Tibial nerve (tissue), 4 donors: ENCODE results near the gene HAUS7. TPM values are rescaled to one million over a fixed set of nuclear protein-coding genes. Genes with fewer than 3 reads are reported as not detected.

ENCODE experiments used
- DNase-seq, 2 donors: peaks; one replicate each; pipeline ENCODE4 v3.0.0-alpha.2; 2019; ENCODE audit warnings: low spot score in 2 of 2
- H3K27ac ChIP-seq, 4 donors: fragments of 200-600 bp; sonication (generic) in 3 of 4; one replicate each; pipeline ENCODE4 v1.5.1; 2017 to 2019; ENCODE audit warnings: mild to moderate bottlenecking in 1 of 4
- H3K27me3 ChIP-seq, 2 donors: fragments of 200-600 bp; sonication (generic) in 1 of 2; one replicate each; pipeline versions ENCODE4 v1.5.1 to v1.6.0; 2017 to 2019
- H3K36me3 ChIP-seq, 3 donors: fragments of 200-600 bp; sonication (generic); one replicate each; pipeline ENCODE4 v1.5.1; 2018 to 2019
- H3K4me1 ChIP-seq, 4 donors: fragments of 200-600 bp; sonication (generic) in 3 of 4; one replicate each; pipeline ENCODE4 v1.5.1; 2017 to 2019
- H3K4me3 ChIP-seq, 4 donors: fragments of 200-600 bp; sonication (generic) in 3 of 4; one replicate each; pipeline ENCODE4 v1.5.1; 2017 to 2019; ENCODE audit warnings: mild to moderate bottlenecking in 1 of 4, moderate library complexity in 1 of 4
- H3K9me3 ChIP-seq, 4 donors: fragments of 200-600 bp; sonication (generic) in 3 of 4; one replicate each; pipeline ENCODE4 v1.5.1; 2017 to 2019
- CTCF ChIP-seq, 5 experiments: fragments of 200-600 bp in 3 of 5; fragments of 450-650 bp in 2 of 5; sonication (generic) in 3 of 5; IDR thresholded peaks; one replicate each; pipeline ENCODE4 v1.5.1; 2016 to 2019; ENCODE audit warnings: antibody characterized with exemption in 5 of 5, mild to moderate bottlenecking in 3 of 5, moderate library complexity in 2 of 5
- EP300 ChIP-seq, 2 donors: sonication (generic); formaldehyde crosslinking; IDR thresholded peaks; one replicate each; pipeline ENCODE4 v1.6.1; 2017; ENCODE audit warnings: antibody characterized with exemption in 2 of 2, mild to moderate bottlenecking in 1 of 2
- POLR2A ChIP-seq, 2 donors: fragments of 450-650 bp; IDR thresholded peaks; one replicate each; pipeline ENCODE4 v1.6.1; 2017; ENCODE audit warnings: antibody characterized with exemption in 2 of 2, mild to moderate bottlenecking in 2 of 2, moderate library complexity in 2 of 2
- WGBS, 2 donors: methylation state at CpG; one replicate each; pipeline ENCODE4 v1.1.5; 2018; 5-methylcytosine and 5-hydroxymethylcytosine counted together
- total RNA-seq, 4 donors: library from RNA; depleted of rRNA; stranded (reverse); fragments of >200 nt; gene quantifications; one replicate each; pipeline ENCODE4 v1.1.0, GENCODE V29; 2016

HAUS7 gene
- total RNA-seq, 4 donors from 2014 or later = 27.8 to 79.8 (median 30.6) TPM

- Histone ChIP-seq H3K4me1 (no peaks in the 10 kb centered on the region), H3K36me3 (peaks cover 0 to 28% (median 0%) of the 10 kb centered on the region in 3 donors), H3K27me3 (no peaks in the 10 kb centered on the region), H3K27ac (no peak overlapping the region), H3K4me3 (no peak overlapping the region), H3K9me3 (no peaks in the 10 kb centered on the region)
- TF ChIP-seq CTCF (IDR thresholded peaks at IDR 0.05) = no peak
- TF ChIP-seq EP300 (IDR thresholded peaks at IDR 0.05) = no peak
- no peak for TF ChIP-seq POLR2A (IDR thresholded peaks at IDR 0.05)
- 30 to 71% methylated on average over 7 of the region's 8 CpGs for WGBS, 2 donors
- no peak for DNase-seq
These were observed 22.8 kb downstream of the HAUS7 start for GRCh38 chrX:153447581-153447960.

- Histone ChIP-seq H3K27ac (no peak overlapping the region), H3K36me3 (peaks cover 0 to 28% (median 0%) of the 10 kb centered on the region in 3 donors), H3K4me3 (no peak overlapping the region), H3K4me1 (no peaks in the 10 kb centered on the region), H3K27me3 (no peaks in the 10 kb centered on the region), H3K9me3 (no peaks in the 10 kb centered on the region)
- TF ChIP-seq POLR2A (IDR thresholded peaks at IDR 0.05) (no peak), EP300 (IDR thresholded peaks at IDR 0.05) (no peak), CTCF (IDR thresholded peaks at IDR 0.05) (no peak)
- 80 to 85% methylated on average over 9 to 16 of the region's 17 CpGs for WGBS, 2 donors
- DNase-seq = no peak
These were observed 23.3 kb downstream of the HAUS7 start for GRCh38 chrX:153446950-153447580.

- TF ChIP-seq CTCF (IDR thresholded peaks at IDR 0.05) (no peak), EP300 (IDR thresholded peaks at IDR 0.05) (no peak), POLR2A (IDR thresholded peaks at IDR 0.05) (no peak)
- Histone ChIP-seq H3K4me1 (no peaks in the 10 kb centered on the region), H3K27me3 (no peaks in the 10 kb centered on the region), H3K4me3 (no peak overlapping the region), H3K9me3 (no peaks in the 10 kb centered on the region), H3K27ac (no peak overlapping the region), H3K36me3 (peaks cover 0 to 28% (median 0%) of the 10 kb centered on the region in 3 donors)
- DNase-seq = no peak
- 77% methylated on average over 10 of the region's 10 CpGs; no CpG with 5 or more reads in 1 of the 2 donors for WGBS, 2 donors
These were observed 23.8 kb downstream of the HAUS7 start for GRCh38 chrX:153446636-153446936.

GRCh38 chrX:153445856-153446635 is 24.3 kb downstream of the HAUS7 start, which contains the start of gene TREX2:
TREX2 (minus strand) TSS chrX:153446056; CDS start chrX:153445430, 626 bp downstream.
- H3K27ac ChIP-seq = no peak within 1 kb of the TSS
- 84% methylated on average over 28 of the region's 30 CpGs; no CpG with 5 or more reads in 1 of the 2 donors for WGBS, 2 donors
- no peak within 1 kb of the TSS for H3K4me3 ChIP-seq
- no peaks in the 10 kb centered on the region for H3K27me3 ChIP-seq
- H3K4me1 ChIP-seq = no peaks in the 10 kb centered on the region
- no peak for DNase-seq
- H3K9me3 ChIP-seq = no peaks in the 10 kb centered on the region
- no peak for TF ChIP-seq CTCF (IDR thresholded peaks at IDR 0.05)
- TF ChIP-seq POLR2A (IDR thresholded peaks at IDR 0.05) = no peak
- TF ChIP-seq EP300 (IDR thresholded peaks at IDR 0.05) = no peak
- H3K36me3 ChIP-seq = peaks cover 0 to 28% (median 0%) of the 10 kb centered on the region in 3 donors
